Iris pigment epithelial cell (primary cell): ENCODE data around the gene OR56B1.
"Not testable (repeated sequence)": the region's sequence is repeated elsewhere in the genome, so short reads cannot be mapped to it uniquely, and the experiment has no call there.

ENCODE experiments used
- DNase-seq: peaks from one replicate; pipeline ENCODE4 v3.0.0-alpha.2; 2011; ENCODE audit warnings: low read depth

The OR56B1 gene, protein sequence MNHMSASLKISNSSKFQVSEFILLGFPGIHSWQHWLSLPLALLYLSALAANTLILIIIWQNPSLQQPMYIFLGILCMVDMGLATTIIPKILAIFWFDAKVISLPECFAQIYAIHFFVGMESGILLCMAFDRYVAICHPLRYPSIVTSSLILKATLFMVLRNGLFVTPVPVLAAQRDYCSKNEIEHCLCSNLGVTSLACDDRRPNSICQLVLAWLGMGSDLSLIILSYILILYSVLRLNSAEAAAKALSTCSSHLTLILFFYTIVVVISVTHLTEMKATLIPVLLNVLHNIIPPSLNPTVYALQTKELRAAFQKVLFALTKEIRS

DNA sequence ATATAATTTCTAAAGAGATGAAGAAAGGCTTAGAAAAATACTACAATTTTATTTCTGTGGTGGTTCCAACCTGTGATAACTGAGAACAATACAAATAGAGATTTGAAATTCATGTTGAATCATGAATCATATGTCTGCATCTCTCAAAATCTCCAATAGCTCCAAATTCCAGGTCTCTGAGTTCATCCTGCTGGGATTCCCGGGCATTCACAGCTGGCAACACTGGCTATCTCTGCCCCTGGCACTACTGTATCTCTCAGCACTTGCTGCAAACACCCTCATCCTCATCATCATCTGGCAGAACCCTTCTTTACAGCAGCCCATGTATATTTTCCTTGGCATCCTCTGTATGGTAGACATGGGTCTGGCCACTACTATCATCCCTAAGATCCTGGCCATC is at the start of gene OR56B1:
TSS of gene OR56B1 (plus strand) at position 53 of the 400 bp plus-strand sequence. CDS start at position 122, 69 bp downstream.
- DNase-seq, result peak; percentile 3

- DNase-seq, result no peak
Measured at GRCh38 chr11:5688482-5688881, 47.8 kb upstream of the OR56B1 start.

GRCh38 chr11:5689551-5689983 is 46.7 kb upstream of the OR56B1 start, which contains the start of gene TRIM22:
Gene TRIM22, plus strand, starts transcription at chr11:5689790. Its CDS starts 6,443 bp downstream, at chr11:5696233.
- DNase-seq, result peak; percentile 87

GRCh38 chr11:5690216-5690615 is 46.0 kb upstream of the OR56B1 start:
- peak; percentile 25 for DNase-seq

GRCh38 chr11:5690736-5691135 is 45.5 kb upstream of the OR56B1 start:
- DNase-seq, result peak; percentile 18

- DNase-seq, result not testable (repeated sequence)
Measured at GRCh38 chr11:5691238-5691963, 44.8 kb upstream of the OR56B1 start.

GRCh38 chr11:5691964-5692361 is 44.3 kb upstream of the OR56B1 start:
- DNase-seq, result no peak

- DNase-seq, result no peak
Measured at GRCh38 chr11:5694642-5695041, 41.6 kb upstream of the OR56B1 start.

- no peak for DNase-seq
Measured at GRCh38 chr11:5695580-5695979, 40.7 kb upstream of the OR56B1 start.

- no peak for DNase-seq
Measured at GRCh38 chr11:5696210-5696609, 40.0 kb upstream of the OR56B1 start.

- no peak for DNase-seq
Measured at GRCh38 chr11:5698281-5698680, 38.0 kb upstream of the OR56B1 start.

GRCh38 chr11:5700421-5701054 is 35.7 kb upstream of the OR56B1 start:
- no peak for DNase-seq

DNA sequence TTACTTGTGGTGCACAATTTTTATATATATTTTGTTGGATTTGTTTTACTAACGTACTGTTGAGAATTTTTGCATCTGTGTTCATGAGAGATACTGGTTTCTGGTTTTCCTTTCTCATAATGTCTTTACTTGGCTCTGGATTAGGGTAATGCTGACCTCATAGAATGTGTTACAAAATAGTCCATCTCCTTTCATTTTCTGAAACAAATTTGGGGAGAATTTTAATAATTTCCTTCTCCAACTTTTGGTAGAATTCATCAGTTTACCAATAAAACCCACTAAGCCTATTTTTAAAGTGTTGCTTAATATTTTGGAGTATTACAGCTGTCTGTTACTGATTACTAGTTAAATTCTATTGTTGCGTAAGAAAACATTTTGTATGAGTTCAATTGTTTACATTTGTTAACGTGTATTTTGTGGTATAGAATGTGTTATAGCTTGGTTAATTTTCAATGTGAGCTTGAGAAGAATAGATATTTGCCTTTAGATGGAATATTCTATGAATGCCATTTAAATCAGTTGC is 35.1 kb upstream of the OR56B1 start:
- no peak for DNase-seq

DNA sequence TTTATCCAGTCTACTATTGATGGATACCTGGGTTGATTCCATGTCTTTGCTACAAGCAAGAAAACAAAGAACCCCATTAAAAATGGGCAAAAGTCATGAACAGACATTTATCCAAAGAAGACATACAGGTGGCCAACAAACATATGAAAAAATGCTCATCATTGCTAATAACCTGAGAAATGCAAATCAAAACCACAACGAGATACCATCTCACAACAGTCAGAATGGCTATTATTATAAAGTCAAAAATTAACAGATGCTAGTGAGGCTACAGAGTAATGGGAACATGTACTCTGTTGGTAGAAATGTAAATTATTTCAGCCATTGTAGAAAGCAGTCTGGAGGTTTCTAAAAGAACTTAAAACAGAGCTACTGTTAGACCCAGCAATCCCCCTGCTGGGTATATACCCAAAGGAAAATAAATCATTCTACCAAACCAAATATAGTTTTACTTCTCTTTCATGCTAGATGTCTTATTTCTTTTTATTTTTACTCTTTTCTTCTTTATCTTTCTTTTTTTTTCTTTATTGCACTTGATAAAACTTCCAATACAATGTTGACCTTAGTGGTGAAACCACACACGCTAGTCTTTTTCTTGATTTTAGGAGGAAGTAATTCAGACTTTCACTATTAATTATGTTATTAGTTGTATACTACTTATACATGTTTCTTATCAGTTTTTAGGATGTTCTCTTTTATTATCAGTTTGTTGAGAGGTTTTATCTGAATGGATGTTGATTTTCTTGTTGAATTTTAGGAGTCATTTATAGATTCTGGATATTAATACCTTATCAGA is 32.3 kb upstream of the OR56B1 start:
- no peak for DNase-seq

- peak; percentile 3 for DNase-seq
Measured at GRCh38 chr11:5705688-5706087, 30.6 kb upstream of the OR56B1 start.

DNA sequence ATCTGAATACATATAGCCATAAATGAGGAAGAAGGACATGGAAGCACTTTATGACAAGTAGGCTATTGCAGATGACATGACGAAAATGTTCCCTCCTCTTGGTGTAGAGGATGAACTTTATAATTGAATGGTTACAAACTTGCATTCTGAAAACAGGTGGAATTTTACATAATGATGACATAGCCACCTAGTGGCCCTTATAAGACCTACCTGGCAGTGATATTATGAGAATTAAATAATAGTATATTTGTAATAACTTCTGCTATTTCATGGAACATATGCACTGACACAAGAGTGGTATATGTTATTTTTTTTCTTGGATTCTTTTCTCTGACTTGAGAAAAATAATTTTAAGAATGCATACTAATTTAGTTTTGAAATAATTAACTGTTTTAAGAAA is 23.7 kb upstream of the OR56B1 start:
- DNase-seq, result peak; percentile 3

- DNase-seq, result no peak
Measured at GRCh38 chr11:5713695-5714094, 22.6 kb upstream of the OR56B1 start.

GRCh38 chr11:5716518-5716917 is 19.7 kb upstream of the OR56B1 start:
- not testable (repeated sequence) for DNase-seq

- DNase-seq, result no peak
Measured at GRCh38 chr11:5719703-5720495, 16.3 kb upstream of the OR56B1 start.

- DNase-seq, result no peak
Measured at GRCh38 chr11:5722622-5723021, 13.6 kb upstream of the OR56B1 start.

DNA sequence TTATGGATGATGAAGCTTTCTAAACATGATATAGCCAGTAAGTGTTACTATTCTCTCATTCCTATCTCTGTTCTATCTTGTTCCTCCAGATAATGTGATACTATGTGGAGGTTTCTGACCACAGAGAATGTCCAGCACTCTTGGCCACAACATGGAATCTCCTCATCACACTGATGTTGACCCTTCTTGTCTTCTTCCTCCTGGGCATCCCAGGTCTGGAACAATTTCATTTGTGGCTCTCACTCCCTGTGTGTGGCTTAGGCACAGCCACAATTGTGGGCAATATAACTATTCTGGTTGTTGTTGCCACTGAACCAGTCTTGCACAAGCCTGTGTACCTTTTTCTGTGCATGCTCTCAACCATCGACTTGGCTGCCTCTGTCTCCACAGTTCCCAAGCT is 9.9 kb upstream of the OR56B1 start:
- DNase-seq, result no peak
